ENCODE results near the gene PLCL1.

DNA sequence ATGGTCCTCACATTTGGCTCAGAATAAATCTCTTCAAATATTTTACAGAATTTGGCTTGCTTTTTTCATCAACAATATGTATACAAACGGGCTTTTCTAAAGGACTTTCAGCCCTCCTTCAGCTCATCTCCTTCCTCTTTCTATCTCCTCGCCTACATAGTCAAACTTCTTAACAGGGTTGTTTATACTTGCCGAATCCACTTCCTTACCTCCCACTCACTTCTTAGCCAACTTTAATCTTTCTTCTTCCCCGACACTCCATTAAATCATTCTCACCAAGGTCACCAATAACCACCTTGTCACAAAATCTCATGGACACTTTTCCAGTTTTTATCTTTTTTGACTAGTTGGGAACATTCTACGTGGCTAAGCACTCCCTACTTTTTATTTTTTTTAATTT is 325.2 kb downstream of the PLCL1 start:
- TF ChIP-seq, protein P1, sequence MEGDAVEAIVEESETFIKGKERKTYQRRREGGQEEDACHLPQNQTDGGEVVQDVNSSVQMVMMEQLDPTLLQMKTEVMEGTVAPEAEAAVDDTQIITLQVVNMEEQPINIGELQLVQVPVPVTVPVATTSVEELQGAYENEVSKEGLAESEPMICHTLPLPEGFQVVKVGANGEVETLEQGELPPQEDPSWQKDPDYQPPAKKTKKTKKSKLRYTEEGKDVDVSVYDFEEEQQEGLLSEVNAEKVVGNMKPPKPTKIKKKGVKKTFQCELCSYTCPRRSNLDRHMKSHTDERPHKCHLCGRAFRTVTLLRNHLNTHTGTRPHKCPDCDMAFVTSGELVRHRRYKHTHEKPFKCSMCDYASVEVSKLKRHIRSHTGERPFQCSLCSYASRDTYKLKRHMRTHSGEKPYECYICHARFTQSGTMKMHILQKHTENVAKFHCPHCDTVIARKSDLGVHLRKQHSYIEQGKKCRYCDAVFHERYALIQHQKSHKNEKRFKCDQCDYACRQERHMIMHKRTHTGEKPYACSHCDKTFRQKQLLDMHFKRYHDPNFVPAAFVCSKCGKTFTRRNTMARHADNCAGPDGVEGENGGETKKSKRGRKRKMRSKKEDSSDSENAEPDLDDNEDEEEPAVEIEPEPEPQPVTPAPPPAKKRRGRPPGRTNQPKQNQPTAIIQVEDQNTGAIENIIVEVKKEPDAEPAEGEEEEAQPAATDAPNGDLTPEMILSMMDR (IDR thresholded peaks at IDR 0.05), result no peak
- no peak for TF ChIP-seq ELF1 (IDR thresholded peaks at IDR 0.05)
- TF ChIP-seq YY1 (IDR thresholded peaks at IDR 0.05; ENCODE audit: low read depth), result no peak

Measured in SK-N-SH (cell line).